ENCODE results near the gene ZNF652. TPM values are rescaled to one million over a fixed set of nuclear protein-coding genes. Genes with fewer than 3 reads are reported as not detected.

ZNF652 gene
- polyA plus RNA-seq, 1 donor (not counting 4 experiments of a cell fraction or from before 2014, with no cell fraction given): 8.9 TPM

DNA sequence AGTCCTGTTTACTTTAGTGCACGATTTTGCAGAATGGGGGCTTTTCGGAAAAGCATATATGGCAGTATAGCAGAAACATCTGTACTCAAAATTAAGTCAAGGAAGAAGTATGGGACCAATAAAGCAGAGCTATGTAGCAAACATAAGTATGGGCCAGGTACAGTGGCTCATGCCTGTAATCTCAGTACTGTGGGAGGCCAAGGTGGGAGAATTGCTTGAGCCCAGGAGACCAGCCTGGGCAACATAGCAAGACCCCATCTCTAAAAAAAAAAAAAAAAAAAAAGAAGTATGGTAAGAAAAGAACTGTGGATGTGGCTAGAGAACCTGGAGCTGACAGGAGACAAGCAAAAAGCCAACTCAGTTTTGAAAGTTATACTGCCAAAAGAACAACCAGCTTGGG, 36.1 kb downstream of the ZNF652 start:
- no peak for FAIRE-seq
- Histone ChIP-seq H3K27me3 (ENCODE audit: control insufficient read depth, extremely low read depth, insufficient read depth, low read length) (no peaks in the 10 kb centered on the region), H3K9ac (ENCODE audit: control insufficient read depth, extremely low read depth, insufficient read depth, low read length) (no peak overlapping the region), H3K4me3 (ENCODE audit: control insufficient read depth in 2 of 3, extremely low read depth in 1 of 3, insufficient read depth in 2 of 3, low read depth in 1 of 3, low read length in 3 of 3) (no peak overlapping the region), H3K4me2 (ENCODE audit: control insufficient read depth, extremely low read depth, insufficient read depth, low read depth, low read length) (no peak overlapping the region), H3K36me3 (ENCODE audit: control insufficient read depth in 2 of 2, extremely low read depth in 1 of 2, insufficient read depth in 2 of 2, low read length in 2 of 2) (no peaks in the 10 kb centered on the region), H4K20me1 (ENCODE audit: control insufficient read depth, extremely low read depth, insufficient read depth, low read length) (no peaks in the 10 kb centered on the region), H3K9me1 (ENCODE audit: control insufficient read depth, extremely low read depth, insufficient read depth, low read length) (no peaks in the 10 kb centered on the region), H3K4me1 (ENCODE audit: control insufficient read depth, extremely low read depth, insufficient read depth, low read length) (no peaks in the 10 kb centered on the region), H3K79me2 (ENCODE audit: control insufficient read depth, insufficient read depth, low read length) (peaks cover 14% of the 10 kb centered on the region), H2AFZ (ENCODE audit: control insufficient read depth, low read length) (no peak overlapping the region), H3K9me3 (ENCODE audit: control insufficient read depth, low read depth, low read length) (no peaks in the 10 kb centered on the region), H3K27ac (ENCODE audit: control insufficient read depth, insufficient read depth, low read length) (no peak overlapping the region)
- TF ChIP-seq EZH2 (IDR thresholded peaks at IDR 0.05; ENCODE audit: low read length): no peak
- TF ChIP-seq, protein P1, sequence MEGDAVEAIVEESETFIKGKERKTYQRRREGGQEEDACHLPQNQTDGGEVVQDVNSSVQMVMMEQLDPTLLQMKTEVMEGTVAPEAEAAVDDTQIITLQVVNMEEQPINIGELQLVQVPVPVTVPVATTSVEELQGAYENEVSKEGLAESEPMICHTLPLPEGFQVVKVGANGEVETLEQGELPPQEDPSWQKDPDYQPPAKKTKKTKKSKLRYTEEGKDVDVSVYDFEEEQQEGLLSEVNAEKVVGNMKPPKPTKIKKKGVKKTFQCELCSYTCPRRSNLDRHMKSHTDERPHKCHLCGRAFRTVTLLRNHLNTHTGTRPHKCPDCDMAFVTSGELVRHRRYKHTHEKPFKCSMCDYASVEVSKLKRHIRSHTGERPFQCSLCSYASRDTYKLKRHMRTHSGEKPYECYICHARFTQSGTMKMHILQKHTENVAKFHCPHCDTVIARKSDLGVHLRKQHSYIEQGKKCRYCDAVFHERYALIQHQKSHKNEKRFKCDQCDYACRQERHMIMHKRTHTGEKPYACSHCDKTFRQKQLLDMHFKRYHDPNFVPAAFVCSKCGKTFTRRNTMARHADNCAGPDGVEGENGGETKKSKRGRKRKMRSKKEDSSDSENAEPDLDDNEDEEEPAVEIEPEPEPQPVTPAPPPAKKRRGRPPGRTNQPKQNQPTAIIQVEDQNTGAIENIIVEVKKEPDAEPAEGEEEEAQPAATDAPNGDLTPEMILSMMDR (optimal IDR thresholded peaks at IDR 0.05 in 1 of 3, IDR thresholded peaks at IDR 0.05 in 1 of 3, conservative IDR thresholded peaks at IDR 0.05 in 1 of 3; ENCODE audit: extremely low read depth in 1 of 3, insufficient read depth in 2 of 3, low read length in 3 of 3): no peak
- DNase-seq (ENCODE audit: low read depth, low spot score): no peak
- dilution Hi-C loops (cut with MboI; ENCODE audit: extremely low pct_ligation_motif_present, low sequenced_read_pairs): no loop called here

DNA sequence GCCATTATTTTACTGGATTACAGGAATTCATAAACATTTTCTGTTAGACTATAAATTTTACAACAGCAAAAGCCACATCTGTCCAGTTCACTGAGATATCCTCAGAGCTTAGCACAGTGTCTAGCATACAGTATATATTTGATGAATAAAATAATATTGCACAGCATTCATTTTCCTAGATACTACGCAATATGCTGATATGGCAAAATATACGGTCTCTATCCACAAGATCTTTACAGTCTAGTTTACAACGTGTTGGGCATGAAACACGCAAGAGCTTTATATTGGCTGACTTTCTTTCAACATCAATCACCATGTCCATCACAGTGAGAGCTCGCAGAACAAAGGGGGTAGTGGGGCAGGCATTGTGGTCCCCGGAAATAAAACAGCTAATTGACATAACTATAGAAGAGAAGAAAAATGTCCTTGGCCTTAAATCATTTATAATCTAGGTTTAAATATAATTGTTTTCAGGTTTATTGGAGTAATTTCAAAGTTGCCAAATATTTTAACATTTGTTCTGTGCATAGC, 43.5 kb downstream of the ZNF652 start:
- dilution Hi-C loops (cut with MboI; ENCODE audit: extremely low pct_ligation_motif_present, low sequenced_read_pairs): no loop called here
- H3K79me2 ChIP-seq (ENCODE audit: control insufficient read depth, insufficient read depth, low read length): no peaks in the 10 kb centered on the region
- H3K27me3 ChIP-seq (ENCODE audit: control insufficient read depth, extremely low read depth, insufficient read depth, low read length): no peaks in the 10 kb centered on the region
- H3K27ac ChIP-seq (ENCODE audit: control insufficient read depth, insufficient read depth, low read length): no peak overlapping the region
- TF ChIP-seq, protein P1 (optimal IDR thresholded peaks at IDR 0.05 in 1 of 3, IDR thresholded peaks at IDR 0.05 in 1 of 3, conservative IDR thresholded peaks at IDR 0.05 in 1 of 3; ENCODE audit: extremely low read depth in 1 of 3, insufficient read depth in 2 of 3, low read length in 3 of 3): no peak
- TF ChIP-seq EZH2 (IDR thresholded peaks at IDR 0.05; ENCODE audit: low read length): no peak
- FAIRE-seq (no peak), DNase-seq (ENCODE audit: low read depth, low spot score) (no peak)
- no peak overlapping the region for H3K9ac ChIP-seq (ENCODE audit: control insufficient read depth, extremely low read depth, insufficient read depth, low read length)
- no peaks in the 10 kb centered on the region for H3K9me3 ChIP-seq (ENCODE audit: control insufficient read depth, low read depth, low read length)
- H4K20me1 ChIP-seq (ENCODE audit: control insufficient read depth, extremely low read depth, insufficient read depth, low read length): no peaks in the 10 kb centered on the region
- no peak overlapping the region for H3K4me2 ChIP-seq (ENCODE audit: control insufficient read depth, extremely low read depth, insufficient read depth, low read depth, low read length)
- H2AFZ ChIP-seq (ENCODE audit: control insufficient read depth, low read length): no peak overlapping the region
- no peak overlapping the region for H3K4me3 ChIP-seq (ENCODE audit: control insufficient read depth in 2 of 3, extremely low read depth in 1 of 3, insufficient read depth in 2 of 3, low read depth in 1 of 3, low read length in 3 of 3)
- peaks cover 0 to 10% of the 10 kb centered on the region in 2 experiments for H3K36me3 ChIP-seq (ENCODE audit: control insufficient read depth in 2 of 2, extremely low read depth in 1 of 2, insufficient read depth in 2 of 2, low read length in 2 of 2)
- peaks cover 8% of the 10 kb centered on the region for H3K4me1 ChIP-seq (ENCODE audit: control insufficient read depth, extremely low read depth, insufficient read depth, low read length)
- peaks cover 2% of the 10 kb centered on the region for H3K9me1 ChIP-seq (ENCODE audit: control insufficient read depth, extremely low read depth, insufficient read depth, low read length)
